ENCODE data around the gene AMOTL1. TPM values are rescaled to one million over a fixed set of nuclear protein-coding genes. Genes with fewer than 3 reads are reported as not detected.
"Not testable (repeated sequence)": the region's sequence is repeated elsewhere in the genome, so short reads cannot be mapped to it uniquely, and the experiment has no call there.

Gene AMOTL1
- total RNA-seq, 1 experiment from 2014 or later: 8.7 TPM

DNA sequence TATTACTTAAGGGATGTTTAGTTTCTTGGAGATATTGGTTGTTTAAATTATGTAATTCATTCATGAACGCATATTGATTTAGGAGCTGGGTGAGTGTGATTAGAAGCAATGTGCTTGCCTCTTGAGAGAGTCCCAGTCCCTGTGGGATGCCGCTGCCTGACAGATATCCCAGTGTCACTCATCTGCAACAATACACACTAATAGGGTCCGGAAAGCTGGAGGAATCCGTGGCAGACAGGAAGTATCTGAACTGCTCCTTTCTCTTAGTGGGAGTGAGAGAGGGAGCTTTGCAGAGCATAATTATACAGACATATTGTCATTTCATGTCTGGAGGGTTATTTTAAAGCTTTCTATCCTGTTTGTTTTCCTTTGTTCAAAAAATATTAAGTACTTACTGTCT lies 17.4 kb downstream of the AMOTL1 start:
- in situ Hi-C loops (cut with HindIII; ENCODE audit: low pct_unique_long_range_greater_than_20kb, low sequenced_read_pairs): no loop called here
- no peak for DNase-seq (ENCODE audit: low read depth)

GRCh38 chr11:94786264-94787126 lies 18.3 kb downstream of the AMOTL1 start:
- no peak for DNase-seq (ENCODE audit: low read depth)
- in situ Hi-C loops (cut with HindIII; ENCODE audit: low pct_unique_long_range_greater_than_20kb, low sequenced_read_pairs): no loop called here

DNA sequence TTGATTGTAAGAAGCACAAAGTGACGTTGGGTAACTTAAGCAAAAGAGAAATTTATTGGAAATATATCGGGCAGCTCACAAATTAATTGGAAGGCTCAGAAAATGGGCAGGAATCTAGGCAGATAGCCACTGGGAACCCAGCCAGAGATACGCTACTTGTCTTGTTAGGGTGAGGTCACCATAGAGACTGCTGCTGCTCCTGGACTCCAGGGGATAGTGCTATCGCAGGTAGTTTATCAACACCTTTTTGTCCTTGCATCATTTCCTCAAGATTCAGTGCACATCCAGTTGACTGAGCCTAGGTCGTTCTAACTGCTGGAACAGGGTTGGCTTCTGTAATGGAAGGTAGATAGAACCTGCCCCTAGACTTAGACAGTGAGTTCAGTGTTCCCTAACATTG lies 19.6 kb downstream of the AMOTL1 start:
- in situ Hi-C loops (cut with HindIII; ENCODE audit: low pct_unique_long_range_greater_than_20kb, low sequenced_read_pairs): no loop called here
- no peak for DNase-seq (ENCODE audit: low read depth)

DNA sequence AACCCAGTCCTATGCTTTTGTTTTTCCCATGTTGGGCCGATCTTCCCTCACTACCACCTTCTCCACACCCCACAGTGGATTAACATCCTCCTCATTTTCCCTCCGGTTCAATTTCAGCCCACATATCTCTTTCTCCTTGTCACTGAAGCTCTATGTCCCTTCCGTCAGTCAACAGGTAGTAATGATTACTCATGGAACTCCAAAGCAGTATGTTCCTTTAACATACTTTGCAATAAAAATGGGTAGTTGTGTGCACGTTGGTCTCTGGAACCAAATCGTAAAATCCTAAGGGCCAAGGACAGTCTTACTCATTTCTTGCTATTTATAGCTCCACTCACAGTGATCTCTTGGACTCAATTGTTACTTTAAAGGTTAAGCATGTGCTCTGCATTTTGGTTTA lies 20.2 kb downstream of the AMOTL1 start:
- DNase-seq (ENCODE audit: low read depth): no peak
- in situ Hi-C loops (cut with HindIII; ENCODE audit: low pct_unique_long_range_greater_than_20kb, low sequenced_read_pairs): no loop called here

GRCh38 chr11:94790197-94790596 lies 22.0 kb downstream of the AMOTL1 start:
- DNase-seq (ENCODE audit: low read depth): no peak
- in situ Hi-C loops (cut with HindIII; ENCODE audit: low pct_unique_long_range_greater_than_20kb, low sequenced_read_pairs): no loop called here

DNA sequence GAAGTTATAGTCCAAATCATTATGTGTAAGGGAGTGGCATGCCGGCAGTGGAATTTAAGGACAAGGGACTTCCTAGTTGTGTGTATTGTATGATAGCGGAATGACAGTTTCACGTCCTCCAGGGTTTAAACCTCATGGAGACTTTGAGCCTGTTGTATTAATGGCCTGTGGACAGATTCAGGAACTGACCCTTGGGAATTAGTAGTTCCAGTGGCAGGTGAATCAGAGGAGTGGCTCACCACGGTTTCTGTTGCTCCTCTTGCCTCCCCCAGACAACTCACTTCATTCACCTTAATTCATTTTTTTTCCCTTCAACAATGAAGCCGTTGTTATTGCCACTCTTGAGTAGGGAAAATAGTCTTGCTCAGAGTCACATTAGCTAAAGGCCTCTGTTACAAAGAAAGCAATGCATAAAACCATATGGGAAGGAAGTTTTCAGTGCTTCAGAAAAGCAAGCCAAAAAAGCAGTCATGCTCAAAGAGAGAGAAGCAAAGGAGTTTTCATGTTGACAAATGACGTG lies 22.6 kb downstream of the AMOTL1 start:
- in situ Hi-C loops (cut with HindIII; ENCODE audit: low pct_unique_long_range_greater_than_20kb, low sequenced_read_pairs): no loop called here
- DNase-seq (ENCODE audit: low read depth): peak; percentile 7

DNA sequence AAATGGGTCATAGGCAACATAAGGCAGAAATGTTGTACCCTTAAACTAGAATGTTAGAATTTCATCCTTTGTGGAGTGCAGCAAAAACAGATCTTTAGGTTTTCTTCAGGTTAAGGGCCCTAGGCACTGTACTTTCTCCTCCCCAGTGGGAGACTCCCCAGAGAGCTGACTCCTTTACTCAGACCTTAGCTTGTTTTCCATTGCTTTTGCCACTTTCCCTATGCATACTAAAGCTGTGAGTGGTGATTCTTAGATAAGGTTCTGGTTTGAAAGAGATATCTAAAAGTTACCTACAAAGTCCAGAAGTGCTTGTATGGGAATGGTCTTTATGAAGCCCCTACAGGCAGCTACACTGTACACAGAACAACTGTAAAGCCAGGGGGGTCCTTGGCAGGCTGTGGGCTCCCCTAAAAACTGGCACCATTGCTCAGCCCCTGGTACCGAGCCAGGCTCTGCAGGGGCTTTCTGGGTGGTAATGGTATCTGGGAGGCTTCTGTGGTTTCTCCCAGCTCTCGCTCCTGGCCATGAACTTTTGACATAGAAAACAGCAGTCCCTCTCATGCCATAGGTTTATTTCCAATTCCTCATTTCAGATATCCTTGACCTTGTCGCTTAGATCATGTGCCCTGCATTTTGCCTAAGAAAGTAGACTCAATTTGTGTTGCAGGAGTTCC lies 23.2 kb downstream of the AMOTL1 start:
- DNase-seq (ENCODE audit: low read depth): no peak
- in situ Hi-C loops (cut with HindIII; ENCODE audit: low pct_unique_long_range_greater_than_20kb, low sequenced_read_pairs): no loop called here

GRCh38 chr11:94791942-94792341 lies 23.8 kb downstream of the AMOTL1 start:
- DNase-seq (ENCODE audit: low read depth): not testable (repeated sequence)

DNA sequence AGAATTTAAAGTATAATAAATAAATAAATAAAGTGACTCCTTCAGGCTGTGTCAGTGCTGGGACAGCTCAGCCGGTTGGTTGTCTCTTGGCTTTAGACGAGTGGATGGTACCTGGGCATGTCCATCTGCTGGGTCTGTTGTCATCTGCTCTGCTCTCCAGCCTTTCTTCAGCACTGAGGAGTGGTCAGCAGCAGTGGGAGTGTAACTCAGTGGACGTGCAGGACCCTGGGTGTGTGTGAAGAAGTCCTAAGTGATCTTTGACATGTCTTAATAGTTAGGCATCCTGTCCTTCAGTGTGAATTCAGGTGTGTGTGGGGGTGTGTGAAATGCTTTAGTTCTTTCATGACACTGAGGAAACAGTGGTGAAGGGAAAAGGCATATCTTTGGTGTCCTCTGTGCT lies 24.3 kb downstream of the AMOTL1 start:
- DNase-seq (ENCODE audit: low read depth): no peak
- in situ Hi-C loops (cut with HindIII; ENCODE audit: low pct_unique_long_range_greater_than_20kb, low sequenced_read_pairs): no loop called here

More at GRCh38 chr11:94791942-94792341, 23.8 kb downstream of the AMOTL1 start:
- in situ Hi-C loops (cut with HindIII; ENCODE audit: low pct_unique_long_range_greater_than_20kb, low sequenced_read_pairs): not testable (repeated sequence)

- in situ Hi-C loops (cut with HindIII; ENCODE audit: low pct_unique_long_range_greater_than_20kb, low sequenced_read_pairs): no loop called here
- no peak for DNase-seq (ENCODE audit: low read depth)
These were observed 24.8 kb downstream of the AMOTL1 start for GRCh38 chr11:94793002-94793401.

- DNase-seq (ENCODE audit: low read depth): no peak
- in situ Hi-C loops (cut with HindIII; ENCODE audit: low pct_unique_long_range_greater_than_20kb, low sequenced_read_pairs): no loop called here
These were observed 25.7 kb downstream of the AMOTL1 start for GRCh38 chr11:94793822-94794221.

DNA sequence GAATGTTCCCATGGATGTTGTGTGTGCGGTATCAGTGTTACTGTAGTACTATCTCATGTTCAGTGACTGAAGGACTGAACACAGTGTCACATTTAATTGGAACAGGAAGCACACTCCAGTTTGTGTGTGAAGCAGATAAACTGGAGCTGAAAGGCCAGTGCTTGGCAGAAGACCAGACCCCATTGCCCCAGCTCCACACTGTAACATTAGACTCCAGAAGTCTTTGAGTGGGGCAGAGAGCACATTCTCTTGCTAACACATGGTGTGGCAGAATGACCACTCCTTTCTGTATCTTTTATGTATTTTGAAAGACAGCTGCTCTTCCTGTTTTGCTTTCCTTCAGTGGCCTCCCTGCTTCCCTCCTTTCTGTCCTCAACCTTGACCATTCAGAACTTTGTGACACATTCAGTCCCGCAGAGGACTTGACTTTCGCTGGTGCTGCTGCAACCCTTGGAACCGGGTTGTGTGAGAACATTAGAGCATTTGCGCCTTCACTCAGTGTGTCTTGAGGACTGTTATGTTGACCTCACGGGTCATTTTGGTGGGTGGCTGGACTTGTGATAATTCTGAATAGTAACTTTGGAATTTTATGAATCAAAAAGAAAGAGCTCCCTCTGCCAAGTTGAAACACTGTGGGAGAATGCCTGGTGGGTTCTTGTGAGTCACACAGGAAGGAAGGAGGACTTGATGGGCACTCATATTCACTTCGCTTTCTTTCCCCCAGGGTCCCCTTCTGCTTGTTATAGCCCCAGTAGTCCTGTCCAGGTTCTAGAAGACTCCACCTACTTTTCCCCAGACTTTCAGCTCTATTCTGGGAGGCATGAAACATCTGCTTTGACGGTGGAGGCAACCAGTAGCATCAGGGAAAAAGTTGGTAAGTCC lies 26.4 kb downstream of the AMOTL1 start:
- DNase-seq (ENCODE audit: low read depth): no peak
- in situ Hi-C loops (cut with HindIII; ENCODE audit: low pct_unique_long_range_greater_than_20kb, low sequenced_read_pairs): no loop called here

DNA sequence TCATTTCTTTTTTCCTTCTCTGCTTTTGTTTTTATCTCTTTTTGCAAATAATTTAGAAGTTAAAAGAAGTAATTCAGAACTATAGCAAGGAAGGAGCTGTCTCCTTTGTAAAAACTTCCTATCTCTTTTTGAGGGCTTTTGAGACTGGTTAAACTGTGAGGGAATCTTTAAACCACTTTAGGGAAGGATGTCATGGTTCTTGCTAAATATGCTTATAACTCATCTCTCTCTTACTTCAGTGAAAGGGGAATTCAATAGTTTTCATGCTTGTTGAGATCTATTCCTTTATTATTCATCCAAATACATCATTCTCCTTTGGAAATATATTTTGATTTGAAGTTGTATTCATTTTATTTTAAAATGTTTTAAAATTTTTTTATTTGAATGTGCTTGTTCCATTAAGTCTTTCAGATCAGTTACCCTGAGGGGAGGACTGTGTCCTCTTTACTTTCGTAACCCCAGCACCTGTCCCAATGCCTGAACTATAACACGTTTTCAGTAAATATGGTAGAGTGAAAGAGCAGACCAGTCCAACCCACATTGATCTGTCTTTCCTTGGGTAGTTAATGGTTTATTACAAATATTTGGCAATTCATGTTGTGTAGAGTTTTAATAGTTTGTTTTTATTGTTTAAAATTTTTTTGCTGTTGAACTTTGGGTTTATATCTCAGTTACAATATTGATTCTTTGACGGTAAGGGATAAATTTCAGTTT lies 27.5 kb downstream of the AMOTL1 start:
- DNase-seq (ENCODE audit: low read depth): no peak
- in situ Hi-C loops (cut with HindIII; ENCODE audit: low pct_unique_long_range_greater_than_20kb, low sequenced_read_pairs): no loop called here

DNA sequence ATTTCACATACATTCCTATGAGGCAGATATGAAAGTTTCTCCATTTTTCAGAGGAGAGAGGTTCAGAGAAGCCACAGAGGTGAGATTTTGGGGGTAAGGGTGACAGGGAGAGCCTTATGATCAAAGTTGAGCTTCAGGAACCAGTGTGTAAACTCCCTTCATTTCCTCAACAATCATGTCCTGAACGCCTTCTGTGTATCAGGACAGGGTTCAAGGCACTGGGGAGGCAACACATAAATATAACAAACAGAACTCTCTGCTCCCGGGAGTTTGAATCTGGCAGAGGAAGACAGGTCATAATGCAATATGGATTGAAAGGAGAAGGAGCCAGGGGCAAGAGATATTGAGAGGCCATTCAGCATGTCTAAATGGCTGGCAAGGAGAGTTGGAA lies 28.0 kb downstream of the AMOTL1 start:
- DNase-seq (ENCODE audit: low read depth): no peak
- in situ Hi-C loops (cut with HindIII; ENCODE audit: low pct_unique_long_range_greater_than_20kb, low sequenced_read_pairs): no loop called here

DNA sequence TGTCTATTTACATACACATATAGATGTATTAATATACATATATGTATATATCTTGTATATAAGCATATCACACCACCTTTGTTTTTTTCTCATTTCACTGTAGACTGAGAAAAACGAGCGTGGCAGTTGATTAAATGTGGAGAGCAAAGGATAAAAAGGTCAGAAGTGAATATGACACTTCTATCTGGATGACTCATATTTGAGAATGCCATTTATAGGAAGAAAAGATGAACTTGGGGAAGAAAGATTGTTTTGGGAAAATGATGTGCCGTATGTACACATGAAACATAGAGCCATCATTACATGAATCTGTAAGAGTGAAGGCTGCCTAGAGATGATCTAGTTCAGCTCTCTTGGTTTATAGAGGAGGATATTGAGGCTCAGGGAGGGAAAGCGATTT lies 28.7 kb downstream of the AMOTL1 start:
- no peak for DNase-seq (ENCODE audit: low read depth)
- in situ Hi-C loops (cut with HindIII; ENCODE audit: low pct_unique_long_range_greater_than_20kb, low sequenced_read_pairs): no loop called here

- no peak for DNase-seq (ENCODE audit: low read depth)
- in situ Hi-C loops (cut with HindIII; ENCODE audit: low pct_unique_long_range_greater_than_20kb, low sequenced_read_pairs): no loop called here
These were observed 31.6 kb downstream of the AMOTL1 start for GRCh38 chr11:94799726-94800125.

DNA sequence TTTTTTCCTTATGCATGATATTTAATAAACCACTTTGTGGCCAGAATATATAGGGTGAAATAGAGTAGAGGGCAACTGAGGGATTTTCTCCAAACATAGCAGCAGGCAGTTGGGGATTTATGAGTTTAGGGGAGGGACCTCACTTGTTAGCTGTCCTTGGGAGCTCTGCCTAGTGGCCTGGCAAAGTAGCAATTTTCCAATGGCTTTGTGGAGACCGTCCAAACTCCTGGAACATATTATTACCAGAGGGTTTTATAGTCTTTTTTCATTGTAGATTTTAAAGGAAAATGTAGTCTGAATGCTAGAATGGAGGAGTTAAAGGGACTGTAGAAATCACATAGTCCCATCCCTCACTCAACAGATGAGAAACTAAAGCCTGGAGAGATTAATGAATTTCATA lies 32.3 kb downstream of the AMOTL1 start:
- no peak for DNase-seq (ENCODE audit: low read depth)
- in situ Hi-C loops (cut with HindIII; ENCODE audit: low pct_unique_long_range_greater_than_20kb, low sequenced_read_pairs): no loop called here

GRCh38 chr11:94801866-94802460 lies 33.8 kb downstream of the AMOTL1 start:
- in situ Hi-C loops (cut with HindIII; ENCODE audit: low pct_unique_long_range_greater_than_20kb, low sequenced_read_pairs): no loop called here
- DNase-seq (ENCODE audit: low read depth): no peak
